Neural cell (in vitro differentiated cells): ENCODE data around the gene MYO3A. TPM values are rescaled to one million over a fixed set of nuclear protein-coding genes. Genes with fewer than 3 reads are reported as not detected.

Experiments
- H2AFZ ChIP-seq: fragments of 200-600, 300-800 bp; sonication (generic), shearing (Covaris generic); 2 replicates; pipeline ENCODE4 v1.6.0; 2014; ENCODE audit warnings: low read depth, mild to moderate bottlenecking, antibody characterized with exemption, low read length, moderate library complexity
- H3F3A ChIP-seq: fragments of 200-600 bp; shearing (Covaris generic); 2 replicates; pipeline ENCODE4 v1.6.1; 2016; ENCODE audit warnings: mild to moderate bottlenecking, moderate library complexity, mixed read lengths, antibody characterized with exemption, low read length; ENCODE audit not compliant: insufficient read depth, poor library complexity, severe bottlenecking
- H3K27ac ChIP-seq: fragments of 200-600, 300-800 bp; sonication (generic), shearing (Covaris generic); 2 replicates; pipeline ENCODE4 v1.5.1; 2014; ENCODE audit warnings: mild to moderate bottlenecking, low read length, moderate library complexity
- H3K27me3 ChIP-seq: fragments of 300-800, 200-600 bp; sonication (generic), shearing (Covaris generic); 2 replicates; pipeline ENCODE4 v1.6.0; 2014; ENCODE audit warnings: mild to moderate bottlenecking, low read depth, low read length, moderate library complexity; ENCODE audit not compliant: insufficient read depth
- H3K36me3 ChIP-seq: fragments of 300-800, 200-600 bp; sonication (generic), shearing (Covaris generic); 2 replicates; pipeline ENCODE4 v1.5.1; 2014; ENCODE audit warnings: mild to moderate bottlenecking, antibody characterized with exemption, low read length, moderate library complexity; ENCODE audit not compliant: insufficient read depth
- H3K4me2 ChIP-seq: fragments of 300-800, 200-600 bp; sonication (generic), shearing (Covaris generic); 2 replicates; pipeline ENCODE4 v1.6.0; 2014; ENCODE audit warnings: mild to moderate bottlenecking, low read length
- H3K4me3 ChIP-seq: fragments of 300-800, 200-600 bp; sonication (generic), shearing (Covaris generic); 2 replicates; pipeline ENCODE4 v1.5.1; 2014; ENCODE audit warnings: mild to moderate bottlenecking, low read length, moderate library complexity
- H3K79me2 ChIP-seq: fragments of 200-600 bp; shearing (Covaris generic); replicated peaks from 2 replicates; pipeline ENCODE4 v1.6.0; 2014; ENCODE audit warnings: mild to moderate bottlenecking, low read length, moderate library complexity; ENCODE audit not compliant: insufficient read depth
- H3K9ac ChIP-seq: fragments of 300-800, 200-600 bp; sonication (generic), shearing (Covaris generic); 2 replicates; pipeline ENCODE4 v1.6.1; 2016; ENCODE audit warnings: mild to moderate bottlenecking, low read length, mixed read lengths
- H3K9me2 ChIP-seq: fragments of 200-600 bp; shearing (Covaris generic); 2 replicates; pipeline ENCODE4 v1.6.1; 2016; ENCODE audit warnings: mild to moderate bottlenecking, low read length, mixed read lengths; ENCODE audit not compliant: insufficient read depth
- H3K9me3 ChIP-seq: fragments of 200-600, 300-800 bp; sonication (generic), shearing (Covaris generic); 2 replicates; pipeline ENCODE4 v1.6.1; 2016; ENCODE audit warnings: mild to moderate bottlenecking, mixed run types, low read length, moderate library complexity, mixed read lengths
- H4K20me1 ChIP-seq: fragments of 200-600 bp; shearing (Covaris generic); 2 replicates; pipeline ENCODE4 v1.6.1; 2016; ENCODE audit warnings: mild to moderate bottlenecking, mixed run types; ENCODE audit not compliant: insufficient read depth
- EP300 ChIP-seq: fragments of 450-650 bp; conservative IDR thresholded peaks from 2 replicates; pipeline ENCODE4 v1.6.1; 2014; ENCODE audit warnings: antibody characterized with exemption, mild to moderate bottlenecking, moderate library complexity; ENCODE audit not compliant: poor library complexity, severe bottlenecking
- MXI1 ChIP-seq: fragments of 450-650 bp; conservative IDR thresholded peaks from 2 replicates; pipeline ENCODE4 v1.6.1; 2014; ENCODE audit warnings: antibody characterized with exemption, mild to moderate bottlenecking; ENCODE audit not compliant: poor library complexity, severe bottlenecking
- POLR2AphosphoS5 ChIP-seq: IDR thresholded peaks from 2 replicates; pipeline ENCODE4 v1.6.1; 2012
- RAD21 ChIP-seq: fragments of 450-650 bp; conservative IDR thresholded peaks from 2 replicates; pipeline ENCODE4 v1.6.1; 2014; ENCODE audit warnings: antibody characterized with exemption, mild to moderate bottlenecking, moderate library complexity
- SMC3 ChIP-seq: fragments of 450-650 bp; conservative IDR thresholded peaks from 2 replicates; pipeline ENCODE4 v1.6.1; 2014; ENCODE audit warnings: antibody characterized with exemption, mild to moderate bottlenecking, moderate library complexity; ENCODE audit not compliant: poor library complexity
- TAF1 ChIP-seq: IDR thresholded peaks from 2 replicates; pipeline ENCODE4 v1.6.1; 2012; ENCODE audit warnings: low read depth
- polyA plus RNA-seq: library from polyadenylated mRNA; depleted of rRNA; stranded (reverse); fragments of >200 nt; gene quantifications from 2 replicates; pipeline ENCODE4 v1.2.3, GENCODE V29; 2014
- TF ChIP-seq, protein P1 (sequence below): IDR thresholded peaks from 2 replicates; pipeline ENCODE4 v1.6.1; 2012; ENCODE audit warnings: borderline replicate concordance
- TF ChIP-seq, protein P2 (sequence below): fragments of 450-650 bp; IDR thresholded peaks from 2 replicates; pipeline ENCODE4 v1.5.1; 2014; ENCODE audit warnings: antibody characterized with exemption, mild to moderate bottlenecking, moderate library complexity; ENCODE audit not compliant: poor library complexity, severe bottlenecking

MYO3A gene
- polyA plus RNA-seq, 1 donor from 2014 or later = 4.1 TPM

DNA sequence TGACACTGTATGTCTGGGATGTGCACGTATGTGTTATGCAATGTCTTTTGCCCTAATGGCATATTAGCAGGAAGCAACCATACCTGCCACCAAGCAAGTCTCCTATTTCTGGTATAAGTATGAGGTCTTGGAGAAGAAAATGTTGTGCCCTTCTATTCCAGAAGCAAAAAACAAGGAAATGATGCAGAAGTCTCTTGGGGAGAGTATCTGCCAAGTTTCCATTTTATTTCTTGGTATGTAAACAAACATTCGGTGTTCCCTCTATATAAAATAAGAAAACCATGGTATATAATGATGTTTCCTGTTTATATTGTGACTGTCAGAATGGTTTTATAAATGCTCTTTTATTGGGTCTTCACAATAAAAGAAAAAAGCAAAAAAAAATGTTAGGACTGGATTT is 19.3 kb upstream of the MYO3A start:
- Histone ChIP-seq H3K9ac (no peak overlapping the region), H4K20me1 (no peaks in the 10 kb centered on the region), H3K36me3 (no peaks in the 10 kb centered on the region), H2AFZ (no peak overlapping the region), H3K9me3 (no peaks in the 10 kb centered on the region), H3K9me2 (no peaks in the 10 kb centered on the region), H3K4me2 (peak overlapping the region; percentile 9), H3K27ac (no peak overlapping the region), H3K79me2 (no peaks in the 10 kb centered on the region), H3K4me3 (no peak overlapping the region), H3F3A (peaks cover 10% of the 10 kb centered on the region), H3K27me3 (no peaks in the 10 kb centered on the region)
- TF ChIP-seq EP300 = peak; percentile 36
- TF ChIP-seq, protein P1, sequence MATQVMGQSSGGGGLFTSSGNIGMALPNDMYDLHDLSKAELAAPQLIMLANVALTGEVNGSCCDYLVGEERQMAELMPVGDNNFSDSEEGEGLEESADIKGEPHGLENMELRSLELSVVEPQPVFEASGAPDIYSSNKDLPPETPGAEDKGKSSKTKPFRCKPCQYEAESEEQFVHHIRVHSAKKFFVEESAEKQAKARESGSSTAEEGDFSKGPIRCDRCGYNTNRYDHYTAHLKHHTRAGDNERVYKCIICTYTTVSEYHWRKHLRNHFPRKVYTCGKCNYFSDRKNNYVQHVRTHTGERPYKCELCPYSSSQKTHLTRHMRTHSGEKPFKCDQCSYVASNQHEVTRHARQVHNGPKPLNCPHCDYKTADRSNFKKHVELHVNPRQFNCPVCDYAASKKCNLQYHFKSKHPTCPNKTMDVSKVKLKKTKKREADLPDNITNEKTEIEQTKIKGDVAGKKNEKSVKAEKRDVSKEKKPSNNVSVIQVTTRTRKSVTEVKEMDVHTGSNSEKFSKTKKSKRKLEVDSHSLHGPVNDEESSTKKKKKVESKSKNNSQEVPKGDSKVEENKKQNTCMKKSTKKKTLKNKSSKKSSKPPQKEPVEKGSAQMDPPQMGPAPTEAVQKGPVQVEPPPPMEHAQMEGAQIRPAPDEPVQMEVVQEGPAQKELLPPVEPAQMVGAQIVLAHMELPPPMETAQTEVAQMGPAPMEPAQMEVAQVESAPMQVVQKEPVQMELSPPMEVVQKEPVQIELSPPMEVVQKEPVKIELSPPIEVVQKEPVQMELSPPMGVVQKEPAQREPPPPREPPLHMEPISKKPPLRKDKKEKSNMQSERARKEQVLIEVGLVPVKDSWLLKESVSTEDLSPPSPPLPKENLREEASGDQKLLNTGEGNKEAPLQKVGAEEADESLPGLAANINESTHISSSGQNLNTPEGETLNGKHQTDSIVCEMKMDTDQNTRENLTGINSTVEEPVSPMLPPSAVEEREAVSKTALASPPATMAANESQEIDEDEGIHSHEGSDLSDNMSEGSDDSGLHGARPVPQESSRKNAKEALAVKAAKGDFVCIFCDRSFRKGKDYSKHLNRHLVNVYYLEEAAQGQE = peak; percentile 67
- no peak for TF ChIP-seq POLR2AphosphoS5

DNA sequence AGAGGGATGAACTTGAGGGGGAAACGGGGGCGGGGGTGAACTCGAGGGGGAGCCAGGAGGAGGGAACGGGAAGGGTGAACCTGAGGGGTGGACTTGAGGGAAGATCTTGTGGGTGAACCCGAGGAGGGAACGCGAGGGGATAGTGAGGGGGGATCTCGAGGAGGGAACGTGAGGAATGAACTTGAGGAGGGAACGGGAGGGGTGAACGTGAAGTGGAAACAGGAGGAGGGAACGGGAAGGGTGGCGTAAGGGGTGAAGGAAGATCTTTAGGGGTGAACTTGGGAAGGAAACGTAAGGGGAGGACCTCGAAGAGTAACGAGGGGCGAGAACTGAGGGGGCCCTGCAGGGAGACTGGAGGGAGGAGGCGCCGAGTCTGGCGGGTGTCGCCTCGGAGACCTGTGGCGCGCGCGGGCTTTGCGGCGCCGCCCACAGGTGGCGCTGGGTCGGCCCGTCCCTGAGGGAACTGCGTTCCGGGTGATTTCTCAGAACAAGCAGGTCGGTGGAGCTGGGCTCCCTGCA is 651 bp downstream of the MYO3A start:
- H3K9me2 ChIP-seq = no peaks in the 10 kb centered on the region
- H3K27me3 ChIP-seq = peaks cover 24% of the 10 kb centered on the region
- no peak overlapping the region for H3K27ac ChIP-seq
- H3K79me2 ChIP-seq = no peaks in the 10 kb centered on the region
- H4K20me1 ChIP-seq = no peaks in the 10 kb centered on the region
- H3K9ac ChIP-seq = peak overlapping the region; percentile 51
- H3F3A ChIP-seq = no peaks in the 10 kb centered on the region
- peak overlapping the region; percentile 62 for H3K4me3 ChIP-seq
- peak overlapping the region; percentile 7 for H3K4me2 ChIP-seq
- H3K9me3 ChIP-seq = no peaks in the 10 kb centered on the region
- peak overlapping the region; percentile 14 for H2AFZ ChIP-seq
- H3K36me3 ChIP-seq = no peaks in the 10 kb centered on the region
- TF ChIP-seq, protein P1 = no peak
- peak; percentile 65 for TF ChIP-seq SMC3
- peak; percentile 14 for TF ChIP-seq POLR2AphosphoS5
- peak; percentile 47 for TF ChIP-seq RAD21
- no peak for TF ChIP-seq MXI1
- TF ChIP-seq, protein P2, sequence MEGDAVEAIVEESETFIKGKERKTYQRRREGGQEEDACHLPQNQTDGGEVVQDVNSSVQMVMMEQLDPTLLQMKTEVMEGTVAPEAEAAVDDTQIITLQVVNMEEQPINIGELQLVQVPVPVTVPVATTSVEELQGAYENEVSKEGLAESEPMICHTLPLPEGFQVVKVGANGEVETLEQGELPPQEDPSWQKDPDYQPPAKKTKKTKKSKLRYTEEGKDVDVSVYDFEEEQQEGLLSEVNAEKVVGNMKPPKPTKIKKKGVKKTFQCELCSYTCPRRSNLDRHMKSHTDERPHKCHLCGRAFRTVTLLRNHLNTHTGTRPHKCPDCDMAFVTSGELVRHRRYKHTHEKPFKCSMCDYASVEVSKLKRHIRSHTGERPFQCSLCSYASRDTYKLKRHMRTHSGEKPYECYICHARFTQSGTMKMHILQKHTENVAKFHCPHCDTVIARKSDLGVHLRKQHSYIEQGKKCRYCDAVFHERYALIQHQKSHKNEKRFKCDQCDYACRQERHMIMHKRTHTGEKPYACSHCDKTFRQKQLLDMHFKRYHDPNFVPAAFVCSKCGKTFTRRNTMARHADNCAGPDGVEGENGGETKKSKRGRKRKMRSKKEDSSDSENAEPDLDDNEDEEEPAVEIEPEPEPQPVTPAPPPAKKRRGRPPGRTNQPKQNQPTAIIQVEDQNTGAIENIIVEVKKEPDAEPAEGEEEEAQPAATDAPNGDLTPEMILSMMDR = peak; percentile 68
- no peak for TF ChIP-seq TAF1
